ENCODE data around the gene KEAP1. TPM values are rescaled to one million over a fixed set of nuclear protein-coding genes. Genes with fewer than 3 reads are reported as not detected.
A peak's percentile ranks its signal among the peaks of the same experiment; 100 is the strongest.
"Not testable (repeated sequence)": the region's sequence is repeated elsewhere in the genome, so short reads cannot be mapped to it uniquely, and the experiment has no call there.

The KEAP1 gene
- total RNA-seq, 4 donors from 2014 or later: 51.9 to 94.5 (median 80.6) TPM

- 69% methylated on average over 11 of the region's 11 CpGs for WGBS
- DNase-seq (ENCODE audit: extremely low spot score): no peak
- intact Hi-C loops (cut with DNase I): no loop called here
Observed at GRCh38 chr19:10537668-10538067, 34.5 kb upstream of the KEAP1 start.

GRCh38 chr19:10535613-10536012, 32.5 kb upstream of the KEAP1 start:
- WGBS: 75% methylated on average over 6 of the region's 6 CpGs
- no peak for TF ChIP-seq EP300 (IDR thresholded peaks at IDR 0.05)
- TF ChIP-seq CTCF (IDR thresholded peaks at IDR 0.05): no peak
- TF ChIP-seq POLR2AphosphoS5 (IDR thresholded peaks at IDR 0.05): no peak
- no peak for TF ChIP-seq POLR2A (IDR thresholded peaks at IDR 0.05; ENCODE audit: low read depth)
- intact Hi-C loops (cut with DNase I): no loop called here

More at GRCh38 chr19:10537668-10538067, 34.5 kb upstream of the KEAP1 start:
- H3K27me3 ChIP-seq: peaks cover 0 to 29% (median 0%) of the 10 kb centered on the region in 4 donors
- H3K9me3 ChIP-seq: peaks cover 0 to under 1% (median 0%) of the 10 kb centered on the region in 4 donors
- no peak overlapping the region for H3K27ac ChIP-seq (replicated peaks in 1 of 4)
- H3K4me3 ChIP-seq: no peak overlapping the region
- H3K4me1 ChIP-seq: no peaks in the 10 kb centered on the region
- H3K36me3 ChIP-seq: no peaks in the 10 kb centered on the region
- TF ChIP-seq CTCF (IDR thresholded peaks at IDR 0.05): no peak
- TF ChIP-seq EP300 (IDR thresholded peaks at IDR 0.05): no peak
- no peak for TF ChIP-seq POLR2A (IDR thresholded peaks at IDR 0.05; ENCODE audit: low read depth)
- no peak for TF ChIP-seq POLR2AphosphoS5 (IDR thresholded peaks at IDR 0.05)

GRCh38 chr19:10533646-10534386, 30.7 kb upstream of the KEAP1 start:
- WGBS: 61% methylated on average over 10 of the region's 10 CpGs
- TF ChIP-seq POLR2A (IDR thresholded peaks at IDR 0.05; ENCODE audit: low read depth) (no peak), POLR2AphosphoS5 (IDR thresholded peaks at IDR 0.05) (peak in 1 of 2 donors; percentile 29)

More at GRCh38 chr19:10535613-10536012, 32.5 kb upstream of the KEAP1 start:
- H3K4me1 ChIP-seq: no peaks in the 10 kb centered on the region
- H3K4me3 ChIP-seq: no peak overlapping the region
- peaks cover 0 to 3% (median 0%) of the 10 kb centered on the region in 4 donors for H3K9me3 ChIP-seq
- H3K27me3 ChIP-seq: peaks cover 0 to 29% (median 0%) of the 10 kb centered on the region in 4 donors
- H3K36me3 ChIP-seq: no peaks in the 10 kb centered on the region
- no peak overlapping the region for H3K27ac ChIP-seq (replicated peaks in 1 of 4)
- no peak for DNase-seq (ENCODE audit: extremely low spot score)

GRCh38 chr19:10532457-10532856, 29.3 kb upstream of the KEAP1 start:
- Histone ChIP-seq H3K9me3 (peaks cover 0 to 3% (median 0%) of the 10 kb centered on the region in 4 donors), H3K36me3 (no peaks in the 10 kb centered on the region), H3K4me3 (no peak overlapping the region), H3K4me1 (no peaks in the 10 kb centered on the region), H3K27ac (replicated peaks in 1 of 4) (no peak overlapping the region), H3K27me3 (peaks cover 0 to 21% (median 0%) of the 10 kb centered on the region in 4 donors)
- TF ChIP-seq EP300 (IDR thresholded peaks at IDR 0.05) (no peak), POLR2AphosphoS5 (IDR thresholded peaks at IDR 0.05) (no peak), POLR2A (IDR thresholded peaks at IDR 0.05; ENCODE audit: low read depth) (no peak), CTCF (IDR thresholded peaks at IDR 0.05) (no peak)
- intact Hi-C loops (cut with DNase I): no loop called here
- 92% methylated on average over 1 of the region's 1 CpG for WGBS
- no peak for DNase-seq (ENCODE audit: extremely low spot score)

More at GRCh38 chr19:10533646-10534386, 30.7 kb upstream of the KEAP1 start:
- Histone ChIP-seq H3K4me3 (no peak overlapping the region), H3K27ac (replicated peaks in 1 of 4) (peak overlapping the region in 2 of 4 donors; percentile 25 to 62), H3K9me3 (peaks cover 0 to 3% (median 0%) of the 10 kb centered on the region in 4 donors), H3K27me3 (peaks cover 0 to 28% (median 0%) of the 10 kb centered on the region in 4 donors), H3K36me3 (no peaks in the 10 kb centered on the region), H3K4me1 (no peaks in the 10 kb centered on the region)
- no peak for DNase-seq (ENCODE audit: extremely low spot score)
- intact Hi-C loops (cut with DNase I): no loop called here

GRCh38 chr19:10526887-10527286, 23.7 kb upstream of the KEAP1 start:
- H3K4me1 ChIP-seq; DNase-seq (ENCODE audit: extremely low spot score); intact Hi-C loops (cut with DNase I); H3K4me3 ChIP-seq; H3K36me3 ChIP-seq; H3K9me3 ChIP-seq; H3K27ac ChIP-seq (replicated peaks in 1 of 4): not testable (repeated sequence)
- 92% methylated on average over 8 of the region's 8 CpGs for WGBS
- peaks cover 0 to 12% (median 0%) of the 10 kb centered on the region in 4 donors for H3K27me3 ChIP-seq
